Subcutaneous adipose tissue (tissue), 4 donors: Measurements from ENCODE around the gene PRSS23. TPM values are rescaled to one million over a fixed set of nuclear protein-coding genes. Genes with fewer than 3 reads are reported as not detected.

ENCODE experiments used
- total RNA-seq, 4 donors: library from RNA; depleted of rRNA; stranded (reverse); fragments of >200 nt; gene quantifications; one replicate each; pipeline ENCODE4 v1.1.0, GENCODE V29; 2016
- TF ChIP-seq, protein P1 (sequence below): fragments of 450-650 bp; IDR thresholded peaks from one replicate; pipeline ENCODE4 v1.5.1; 2016; ENCODE audit warnings: low read depth, mild to moderate bottlenecking, control low read depth, antibody characterized with exemption, moderate library complexity

PRSS23 gene
- total RNA-seq, 4 donors from 2014 or later: 14.8 to 29.8 (median 23.4) TPM

- TF ChIP-seq, protein P1, sequence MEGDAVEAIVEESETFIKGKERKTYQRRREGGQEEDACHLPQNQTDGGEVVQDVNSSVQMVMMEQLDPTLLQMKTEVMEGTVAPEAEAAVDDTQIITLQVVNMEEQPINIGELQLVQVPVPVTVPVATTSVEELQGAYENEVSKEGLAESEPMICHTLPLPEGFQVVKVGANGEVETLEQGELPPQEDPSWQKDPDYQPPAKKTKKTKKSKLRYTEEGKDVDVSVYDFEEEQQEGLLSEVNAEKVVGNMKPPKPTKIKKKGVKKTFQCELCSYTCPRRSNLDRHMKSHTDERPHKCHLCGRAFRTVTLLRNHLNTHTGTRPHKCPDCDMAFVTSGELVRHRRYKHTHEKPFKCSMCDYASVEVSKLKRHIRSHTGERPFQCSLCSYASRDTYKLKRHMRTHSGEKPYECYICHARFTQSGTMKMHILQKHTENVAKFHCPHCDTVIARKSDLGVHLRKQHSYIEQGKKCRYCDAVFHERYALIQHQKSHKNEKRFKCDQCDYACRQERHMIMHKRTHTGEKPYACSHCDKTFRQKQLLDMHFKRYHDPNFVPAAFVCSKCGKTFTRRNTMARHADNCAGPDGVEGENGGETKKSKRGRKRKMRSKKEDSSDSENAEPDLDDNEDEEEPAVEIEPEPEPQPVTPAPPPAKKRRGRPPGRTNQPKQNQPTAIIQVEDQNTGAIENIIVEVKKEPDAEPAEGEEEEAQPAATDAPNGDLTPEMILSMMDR: no peak
Observed at GRCh38 chr11:86790867-86791849, 9.2 kb upstream of the PRSS23 start.

GRCh38 chr11:86792150-86792549, 8.2 kb upstream of the PRSS23 start:
- TF ChIP-seq, protein P1: no peak

GRCh38 chr11:86793307-86793706, 7.0 kb upstream of the PRSS23 start:
- TF ChIP-seq, protein P1: no peak

- TF ChIP-seq, protein P1: no peak
Observed at GRCh38 chr11:86795511-86795910, 4.8 kb upstream of the PRSS23 start.

DNA sequence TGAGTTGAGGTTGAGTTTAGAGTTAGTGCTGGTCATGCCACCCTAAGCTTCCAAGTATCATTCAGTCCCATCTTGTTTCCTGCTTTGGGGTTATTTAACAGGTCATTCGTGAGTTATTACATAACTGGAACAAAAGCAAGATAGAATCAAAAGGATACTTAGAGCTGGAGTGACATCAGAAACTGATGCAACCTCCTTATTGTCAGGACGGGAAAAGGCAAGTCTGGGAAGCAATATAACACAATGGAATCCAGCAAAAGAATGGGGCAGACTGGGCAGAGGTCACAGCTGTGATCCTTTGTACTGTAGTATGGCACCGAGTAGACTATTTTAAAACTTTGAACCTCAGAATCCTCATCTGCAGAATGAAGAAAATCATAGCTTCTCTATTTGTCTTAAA, 4.4 kb upstream of the PRSS23 start:
- TF ChIP-seq, protein P1: no peak

DNA sequence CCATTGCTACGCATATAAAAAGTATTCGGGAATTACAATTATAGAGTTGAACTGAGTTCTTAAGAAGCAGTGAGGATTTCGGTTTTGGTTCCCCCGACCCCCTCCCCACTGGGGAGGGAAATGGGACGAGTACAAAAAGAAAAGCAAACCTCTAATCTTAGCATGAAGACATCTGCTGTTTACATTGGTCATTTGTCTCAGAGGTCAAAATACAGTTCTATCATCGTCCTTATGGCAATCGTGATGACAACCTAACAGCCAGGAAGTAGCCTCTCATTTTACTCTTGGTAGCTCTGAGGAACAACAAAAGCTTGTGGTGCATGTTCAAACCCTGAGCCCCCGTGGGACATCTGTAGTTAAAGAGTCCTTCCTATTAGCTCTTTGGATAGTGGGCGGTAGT, 3.2 kb upstream of the PRSS23 start:
- TF ChIP-seq, protein P1: no peak

GRCh38 chr11:86798988-86799387, 1.4 kb upstream of the PRSS23 start:
- TF ChIP-seq, protein P1: no peak
